Measurements from ENCODE around the gene CTNND2.
"Not testable (repeated sequence)": the region's sequence is repeated elsewhere in the genome, so short reads cannot be mapped to it uniquely, and the experiment has no call there.

Gene CTNND2

GRCh38 chr5:11040345-11040744 is 863.9 kb downstream of the CTNND2 start:
- DNase-seq (ENCODE audit: low read depth, low spot score): no peak

GRCh38 chr5:11038772-11039171 is 865.5 kb downstream of the CTNND2 start:
- DNase-seq (ENCODE audit: low read depth, low spot score): no peak

- no peak for DNase-seq (ENCODE audit: low read depth, low spot score)
Observed at GRCh38 chr5:11037941-11038340, 866.3 kb downstream of the CTNND2 start.

- no peak for DNase-seq (ENCODE audit: low read depth, low spot score)
Observed at GRCh38 chr5:11037080-11037479, 867.2 kb downstream of the CTNND2 start.

GRCh38 chr5:11030671-11031070 is 873.6 kb downstream of the CTNND2 start:
- DNase-seq (ENCODE audit: low read depth, low spot score): no peak

- DNase-seq (ENCODE audit: low read depth, low spot score): no peak
Observed at GRCh38 chr5:11027660-11028059, 876.6 kb downstream of the CTNND2 start.

GRCh38 chr5:11026543-11026942 is 877.7 kb downstream of the CTNND2 start:
- DNase-seq (ENCODE audit: low read depth, low spot score): no peak

- DNase-seq (ENCODE audit: low read depth, low spot score): no peak
Observed at GRCh38 chr5:11023945-11024344, 880.3 kb downstream of the CTNND2 start.

- no peak for DNase-seq (ENCODE audit: low read depth, low spot score)
Observed at GRCh38 chr5:11013793-11014192, 890.5 kb downstream of the CTNND2 start.

GRCh38 chr5:11012295-11012694 is 892.0 kb downstream of the CTNND2 start:
- no peak for DNase-seq (ENCODE audit: low read depth, low spot score)

- DNase-seq (ENCODE audit: low read depth, low spot score): no peak
Observed at GRCh38 chr5:11010429-11011210, 893.6 kb downstream of the CTNND2 start.

GRCh38 chr5:11009576-11009975 is 894.7 kb downstream of the CTNND2 start:
- DNase-seq (ENCODE audit: low read depth, low spot score): no peak

- no peak for DNase-seq (ENCODE audit: low read depth, low spot score)
Observed at GRCh38 chr5:11007269-11007870, 896.9 kb downstream of the CTNND2 start.

GRCh38 chr5:11004523-11004922 is 899.7 kb downstream of the CTNND2 start:
- DNase-seq (ENCODE audit: low read depth, low spot score): not testable (repeated sequence)

- no peak for DNase-seq (ENCODE audit: low read depth, low spot score)
Observed at GRCh38 chr5:11000515-11001353, 903.5 kb downstream of the CTNND2 start.

- no peak for DNase-seq (ENCODE audit: low read depth, low spot score)
Observed at GRCh38 chr5:10999714-11000113, 904.5 kb downstream of the CTNND2 start.

GRCh38 chr5:10995891-10996290 is 908.4 kb downstream of the CTNND2 start:
- DNase-seq (ENCODE audit: low read depth, low spot score): no peak

GRCh38 chr5:10994091-10994986 is 909.9 kb downstream of the CTNND2 start:
- DNase-seq (ENCODE audit: low read depth, low spot score): no peak

- no peak for DNase-seq (ENCODE audit: low read depth, low spot score)
Observed at GRCh38 chr5:10990634-10991033, 913.6 kb downstream of the CTNND2 start.

- no peak for DNase-seq (ENCODE audit: low read depth, low spot score)
Observed at GRCh38 chr5:10989577-10990263, 914.5 kb downstream of the CTNND2 start.

- no peak for DNase-seq (ENCODE audit: low read depth, low spot score)
Observed at GRCh38 chr5:10988622-10989021, 915.6 kb downstream of the CTNND2 start.

Measured in iPS DF 19.7 (cell line).